Endothelial cell of umbilical vein (primary cell): Measurements from ENCODE around the gene MREG. TPM values are rescaled to one million over a fixed set of nuclear protein-coding genes. Genes with fewer than 3 reads are reported as not detected.

Experiments
- BruUV-seq: library from RNA; stranded (reverse); fragments of 400-500 nt; replicated peaks from 2 replicates; lab custom pipeline; 2021; lab: Mats Ljungman, UMichigan
- CTCF ChIA-PET: fragments of 300-600, 350-600 bp; sonication (Branson Sonifier 250); formaldehyde crosslinking; loops from one replicate; lab custom pipeline; 2021; ENCODE audit warnings: antibody characterized with exemption, inconsistent platforms; lab: Charles Lee
- POLR2A ChIA-PET: fragments of 300-600, 350-600 bp; sonication (Branson Sonifier 250); formaldehyde crosslinking; loops from one replicate; lab custom pipeline; 2021; ENCODE audit warnings: antibody characterized with exemption, inconsistent platforms; lab: Charles Lee
- DNase-seq: peaks from one replicate; pipeline ENCODE4 v3.0.0-alpha.2; 2011; ENCODE audit warnings: low read depth, low spot score
- FAIRE-seq: peaks from 2 replicates; lab custom pipeline; 2011; peaks lifted over from hg19 to GRCh38; lab: Jason Lieb, UNC
- H2AFZ ChIP-seq: 2 replicates; pipeline ENCODE4 v1.6.0; 2012; ENCODE audit warnings: low read depth, low read length, control low read depth, inconsistent platforms
- H3K27ac ChIP-seq: 2 replicates; pipeline ENCODE4 v1.5.1; 2011; ENCODE audit warnings: low read depth, mild to moderate bottlenecking, control low read depth, low read length, moderate library complexity; ENCODE audit not compliant: insufficient read depth
- H3K27me3 ChIP-seq, 2 experiments: 2 replicates each; pipeline versions ENCODE4 v1.6.0 to v1.6.1; 2011; ENCODE audit warnings: low read length in 2 of 2, mixed read lengths in 1 of 2; ENCODE audit not compliant: control insufficient read depth in 2 of 2, insufficient read depth in 2 of 2
- H3K36me3 ChIP-seq, 2 experiments: 2 replicates in 1 of 2; 3 replicates in 1 of 2; pipeline ENCODE4 v1.5.1; 2011; ENCODE audit warnings: low read length in 2 of 2, mild to moderate bottlenecking in 1 of 2, moderate library complexity in 1 of 2; ENCODE audit not compliant: control insufficient read depth in 2 of 2, insufficient read depth in 2 of 2; ENCODE audit errors: extremely low read depth in 1 of 2
- H3K4me1 ChIP-seq: 3 replicates; pipeline ENCODE4 v1.5.1; 2011; ENCODE audit warnings: mild to moderate bottlenecking, low read length; ENCODE audit not compliant: control insufficient read depth, insufficient read depth; ENCODE audit errors: extremely low read depth
- H3K4me2 ChIP-seq: 2 replicates; pipeline ENCODE4 v1.6.1; 2011; ENCODE audit warnings: low read length, control low read depth, mixed read lengths; ENCODE audit not compliant: insufficient read depth
- H3K4me3 ChIP-seq, 3 experiments: fragments of 200-600 bp in 1 of 3; sonication (generic), shearing (Covaris generic) in 1 of 3; replicated peaks in 1 of 3; 2 replicates each; pipeline ENCODE4 v1.5.1; 2011 to 2016; ENCODE audit warnings: control low read depth in 3 of 3, low read length in 3 of 3, mild to moderate bottlenecking in 2 of 3, inconsistent platforms in 1 of 3, low read depth in 1 of 3, moderate library complexity in 1 of 3; ENCODE audit not compliant: insufficient read depth in 1 of 3
- H3K79me2 ChIP-seq: 2 replicates; pipeline ENCODE4 v1.6.0; 2012; ENCODE audit warnings: low read length, inconsistent platforms; ENCODE audit not compliant: control insufficient read depth, insufficient read depth
- H3K9ac ChIP-seq: replicated peaks from 2 replicates; pipeline ENCODE3; 2011; ENCODE audit warnings: low read length, control low read depth; ENCODE audit not compliant: insufficient read depth; ENCODE audit errors: extremely low read depth
- H3K9me1 ChIP-seq: replicated peaks from 3 replicates; pipeline ENCODE4 v1.6.0; 2011; ENCODE audit warnings: mild to moderate bottlenecking, low read length; ENCODE audit not compliant: control insufficient read depth, insufficient read depth; ENCODE audit errors: extremely low read depth
- H3K9me3 ChIP-seq: replicated peaks from 2 replicates; pipeline ENCODE4 v1.5.1; 2012; ENCODE audit warnings: low read length, inconsistent platforms; ENCODE audit not compliant: control insufficient read depth, insufficient read depth
- H4K20me1 ChIP-seq: replicated peaks from 2 replicates; pipeline ENCODE3; 2011; ENCODE audit warnings: mild to moderate bottlenecking, low read length; ENCODE audit not compliant: control insufficient read depth, insufficient read depth; ENCODE audit errors: extremely low read depth
- CTCF ChIP-seq, 2 donors: IDR thresholded peaks; 1 replicate in 1 of 2; 2 replicates in 1 of 2; pipeline ENCODE4 v1.5.1; 2011; ENCODE audit warnings: low read length in 2 of 2, mild to moderate bottlenecking in 2 of 2, moderate library complexity in 2 of 2, control low read depth in 1 of 2, inconsistent platforms in 1 of 2, low read depth in 1 of 2; ENCODE audit not compliant: insufficient read depth in 1 of 2; ENCODE audit errors: extremely low read depth in 1 of 2
- FOS ChIP-seq: IDR thresholded peaks from 2 replicates; pipeline ENCODE4 v1.6.1; 2011; ENCODE audit warnings: mild to moderate bottlenecking, low read length, moderate library complexity, borderline replicate concordance; ENCODE audit not compliant: insufficient read depth
- JUN ChIP-seq: IDR thresholded peaks from 2 replicates; pipeline ENCODE4 v1.6.1; 2011; ENCODE audit warnings: borderline replicate concordance, low read depth; ENCODE audit not compliant: insufficient read length, insufficient read depth
- MAX ChIP-seq: IDR thresholded peaks from 2 replicates; pipeline ENCODE4 v1.6.1; 2011; ENCODE audit not compliant: insufficient read depth, insufficient read length
- MYC ChIP-seq: IDR thresholded peaks from one replicate; pipeline ENCODE4 v1.6.1; 2011; ENCODE audit warnings: mild to moderate bottlenecking, low read depth, low read length
- POLR2AphosphoS5 ChIP-seq: IDR thresholded peaks from 2 replicates; pipeline ENCODE4 v1.6.1; 2012; ENCODE audit warnings: low read depth, mild to moderate bottlenecking, control low read depth, low read length, moderate library complexity; ENCODE audit not compliant: insufficient read depth
- dilution Hi-C: fragments of 300-500 bp; cut with MboI; formaldehyde crosslinking; loops from one replicate; pipeline ENCODE4 v1.15.0; 2019; ENCODE audit warnings: low sequenced_read_pairs; ENCODE audit not compliant: extremely low pct_ligation_motif_present
- intact Hi-C: fragments of 100-400 bp; cut with micrococcal nuclease; formaldehyde crosslinking; loops from one replicate; pipeline ENCODE4 v1.10.0; 2022
- polyA plus RNA-seq, 4 experiments: library from polyadenylated mRNA; depleted of rRNA in 3 of 4; stranded (reverse) in 3 of 4; unstranded in 1 of 4; fragments of >200 nt; gene quantifications; 2 replicates each; pipeline versions ENCODE4 v1.2.1 to v1.2.3, GENCODE V29; 2011 to 2012; ENCODE audit warnings: missing spikeins in 1 of 4
- total RNA-seq: library from RNA; stranded (reverse); gene quantifications from 2 replicates; pipeline ENCODE4 v1.2.3, GENCODE V29; 2021

MREG gene
- total and polyA plus RNA-seq, 2 donors (not counting 3 experiments of a cell fraction or from before 2014, with no cell fraction given) = 0.41 to 3.9 TPM

- dilution Hi-C loops = no loop called here
- Histone ChIP-seq H3K4me3 (no peak overlapping the region), H3K79me2 (no peaks in the 10 kb centered on the region), H3K36me3 (no peaks in the 10 kb centered on the region), H3K9me1 (no peaks in the 10 kb centered on the region), H3K27me3 (no peaks in the 10 kb centered on the region), H3K4me1 (peaks cover 7% of the 10 kb centered on the region), H2AFZ (no peak overlapping the region), H4K20me1 (no peaks in the 10 kb centered on the region), H3K27ac (no peak overlapping the region), H3K9me3 (no peaks in the 10 kb centered on the region), H3K9ac (no peak overlapping the region), H3K4me2 (no peak overlapping the region)
- ChIA-PET POLR2A (no interaction called here), CTCF (interaction anchor here (0.7 to 1.9 kb wide), 4 partner anchors 11 to 27 kb away, joined by 3 to 8 read pairs (median 5); no protein-coding TSS in a partner anchor)
- FAIRE-seq (no peak), DNase-seq (no peak)
- TF ChIP-seq MAX (no peak), FOS (no peak), CTCF (IDR thresholded peaks at IDR 0.05; ENCODE audit: extremely low read depth in 1 of 2, insufficient read depth in 1 of 2, low read depth in 1 of 2, low read length in 2 of 2) (peak; percentile 3 to 6)
- BruUV-seq = no TSS peak
- intact Hi-C loops = no loop called here
These were observed 46.0 kb upstream of the MREG start for GRCh38 chr2:216059233-216059834.

- no peaks in the 10 kb centered on the region for H3K9me3 ChIP-seq
- H3K4me1 ChIP-seq = peaks cover 7% of the 10 kb centered on the region
- no peaks in the 10 kb centered on the region for H3K9me1 ChIP-seq
- H3K4me3 ChIP-seq = no peak overlapping the region
- H4K20me1 ChIP-seq = no peaks in the 10 kb centered on the region
- no peaks in the 10 kb centered on the region for H3K27me3 ChIP-seq
- DNase-seq (no peak), FAIRE-seq (no peak)
- TF ChIP-seq MAX = no peak
- TF ChIP-seq JUN = no peak
- TF ChIP-seq POLR2AphosphoS5 = no peak
- no peak for TF ChIP-seq CTCF (IDR thresholded peaks at IDR 0.05; ENCODE audit: extremely low read depth in 1 of 2, insufficient read depth in 1 of 2, low read depth in 1 of 2, low read length in 2 of 2)
- no peak for TF ChIP-seq MYC
- H3K9ac ChIP-seq = no peak overlapping the region
- no peak overlapping the region for H3K4me2 ChIP-seq
- dilution Hi-C loops = no loop called here
- ChIA-PET CTCF (interaction anchor here (0.8 to 1.9 kb wide), 4 partner anchors 8 to 24 kb away, joined by 3 to 7 read pairs (median 3); no protein-coding TSS in a partner anchor), POLR2A (no interaction called here)
- H2AFZ ChIP-seq = peak overlapping the region; percentile 23
- BruUV-seq = no TSS peak
- H3K79me2 ChIP-seq = no peaks in the 10 kb centered on the region
- H3K27ac ChIP-seq = no peak overlapping the region
- no peaks in the 10 kb centered on the region for H3K36me3 ChIP-seq
- intact Hi-C loops = no loop called here
These were observed 44.4 kb upstream of the MREG start for GRCh38 chr2:216057688-216058193.
